HepG2 (cell line): ENCODE results near the gene LRRN4. TPM values are rescaled to one million over a fixed set of nuclear protein-coding genes. Genes with fewer than 3 reads are reported as not detected.

ENCODE experiments used
- ASH2L ChIP-seq: fragments of 300-600, 200-600 bp; sonication (generic); IDR thresholded peaks from 2 replicates; pipeline ENCODE4 v1.7.0; 2017; ENCODE audit warnings: low read depth, mild to moderate bottlenecking, moderate library complexity, mixed read lengths, low read length; ENCODE audit not compliant: insufficient read length
- ELF1 ChIP-seq: sonication (generic); formaldehyde crosslinking; IDR thresholded peaks from 2 replicates; pipeline ENCODE4 v1.4.0; 2020; ENCODE audit warnings: missing genetic modification reagents
- GABPA ChIP-seq, 2 experiments: IDR thresholded peaks; 2 replicates each; pipeline ENCODE4 v1.6.1; 2011 to 2016; ENCODE audit warnings: low read depth in 2 of 2, low read length in 1 of 2, missing biosample characterization in 1 of 2, missing genetic modification characterization in 1 of 2
- HOXA5 ChIP-seq: sonication (generic); formaldehyde crosslinking; IDR thresholded peaks from 2 replicates; pipeline ENCODE4 v1.4.0; 2020; ENCODE audit warnings: missing genetic modification reagents
- KDM3A ChIP-seq: IDR thresholded peaks from 2 replicates; pipeline ENCODE4 v1.6.1; 2018; ENCODE audit warnings: low read depth, missing compliant biosample characterization
- MAFK ChIP-seq, 2 experiments: IDR thresholded peaks in 1 of 2; conservative IDR thresholded peaks in 1 of 2; 2 replicates each; pipeline ENCODE4 v1.6.1; 2011; ENCODE audit warnings: improper control_type of control experiment in 2 of 2, low read length in 2 of 2
- NFYC ChIP-seq: IDR thresholded peaks from 2 replicates; pipeline ENCODE4 v1.6.1; 2016; ENCODE audit warnings: missing genetic modification reagents, missing compliant biosample characterization
- RARA ChIP-seq: IDR thresholded peaks from 2 replicates; pipeline ENCODE4 v1.6.1; 2016; ENCODE audit warnings: missing genetic modification reagents, missing compliant biosample characterization
- SALL1 ChIP-seq: sonication (generic); formaldehyde crosslinking; IDR thresholded peaks from 2 replicates; pipeline ENCODE4 v1.8.0; 2022; ENCODE audit warnings: mild to moderate bottlenecking, missing genetic modification reagents
- ZNF264 ChIP-seq: sonication (generic); formaldehyde crosslinking; IDR thresholded peaks from 2 replicates; pipeline ENCODE4 v1.4.0; 2020; ENCODE audit warnings: missing genetic modification reagents
- ZNF496 ChIP-seq: sonication (generic); formaldehyde crosslinking; IDR thresholded peaks from 2 replicates; pipeline ENCODE4 v1.8.1; 2023; ENCODE audit warnings: mild to moderate bottlenecking, moderate library complexity, missing genetic modification reagents; ENCODE audit not compliant: insufficient replicate concordance
- ZNF780A ChIP-seq: sonication (generic); formaldehyde crosslinking; IDR thresholded peaks from 2 replicates; pipeline ENCODE4 v1.8.0; 2022; ENCODE audit warnings: mild to moderate bottlenecking, missing genetic modification reagents, moderate library complexity
- polyA plus RNA-seq, 8 experiments: library from polyadenylated mRNA; depleted of rRNA in 3 of 8; stranded (reverse) in 7 of 8; unstranded in 1 of 8; fragments of >200 nt; fragmentation: Illumina TruSeq in 4 of 8; extraction: Trizol in 4 of 8; gene quantifications; 2 replicates each; pipeline versions ENCODE4 v1.2.1 to v1.2.3, GENCODE V29; 2011 to 2016; ENCODE audit warnings: low read depth in 4 of 8, missing spikeins in 1 of 8, mixed read lengths in 1 of 8; ENCODE audit not compliant: insufficient read depth in 1 of 8
- total RNA-seq, 5 experiments: library from RNA; depleted of rRNA; stranded (reverse); fragments of >200 nt; fragmentation: Illumina TruSeq; extraction: Trizol; gene quantifications; 2 replicates each; pipeline ENCODE4 v1.2.3, GENCODE V29; 2016; ENCODE audit warnings: low read depth in 1 of 5
- TF ChIP-seq, protein P1 (sequence below): sonication (generic); formaldehyde crosslinking; IDR thresholded peaks from 2 replicates; pipeline ENCODE4 v1.9.0; 2021; ENCODE audit warnings: missing genetic modification reagents, borderline replicate concordance
- TF ChIP-seq, protein P2 (sequence below): sonication (generic); formaldehyde crosslinking; IDR thresholded peaks from 2 replicates; pipeline ENCODE4 v1.4.0; 2020; ENCODE audit warnings: missing genetic modification reagents, borderline replicate concordance
- TF ChIP-seq, protein P3 (sequence below): sonication (generic); formaldehyde crosslinking; IDR thresholded peaks from 2 replicates; pipeline ENCODE4 v1.4.0; 2020; ENCODE audit warnings: missing genetic modification reagents; ENCODE audit errors: not compliant biosample characterization
- TF ChIP-seq, protein P4 (sequence below): sonication (generic); formaldehyde crosslinking; IDR thresholded peaks from 2 replicates; pipeline ENCODE4 v1.5.1; 2020; ENCODE audit warnings: missing genetic modification reagents, mild to moderate bottlenecking, borderline replicate concordance

The LRRN4 gene
- total and polyA plus RNA-seq, 2 of the 13 experiments (the other 11 are each of a cell fraction or from before 2014, with no cell fraction given): 0.15 to 0.20 TPM

DNA sequence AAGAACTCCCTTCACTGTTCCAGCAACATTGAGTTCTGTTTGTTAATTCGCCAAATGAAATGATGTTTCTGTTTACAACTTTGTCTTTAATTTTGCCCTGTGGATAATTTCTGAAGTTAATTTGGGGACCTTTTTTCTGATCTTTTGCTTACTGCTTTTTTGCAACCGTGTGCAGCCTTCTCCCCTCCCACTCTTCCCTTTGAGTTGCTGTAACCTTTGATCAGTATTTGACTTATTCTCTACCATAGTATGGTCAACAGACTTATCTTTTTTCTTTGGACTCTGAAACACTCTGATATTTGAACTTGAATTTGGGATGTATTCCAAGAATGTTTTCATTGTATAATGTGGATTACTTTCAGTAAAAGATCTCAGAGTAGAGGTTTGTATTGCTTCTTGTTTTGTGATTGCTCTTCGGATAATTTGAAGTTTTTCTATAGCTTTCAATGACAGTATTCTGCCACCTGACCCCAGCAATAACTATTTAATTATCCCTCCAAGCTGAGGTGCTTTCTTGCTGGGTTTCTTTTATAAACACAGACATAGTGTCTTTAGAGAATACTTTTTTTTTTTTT is 46.2 kb downstream of the LRRN4 start (continued):
- TF ChIP-seq, protein P1, sequence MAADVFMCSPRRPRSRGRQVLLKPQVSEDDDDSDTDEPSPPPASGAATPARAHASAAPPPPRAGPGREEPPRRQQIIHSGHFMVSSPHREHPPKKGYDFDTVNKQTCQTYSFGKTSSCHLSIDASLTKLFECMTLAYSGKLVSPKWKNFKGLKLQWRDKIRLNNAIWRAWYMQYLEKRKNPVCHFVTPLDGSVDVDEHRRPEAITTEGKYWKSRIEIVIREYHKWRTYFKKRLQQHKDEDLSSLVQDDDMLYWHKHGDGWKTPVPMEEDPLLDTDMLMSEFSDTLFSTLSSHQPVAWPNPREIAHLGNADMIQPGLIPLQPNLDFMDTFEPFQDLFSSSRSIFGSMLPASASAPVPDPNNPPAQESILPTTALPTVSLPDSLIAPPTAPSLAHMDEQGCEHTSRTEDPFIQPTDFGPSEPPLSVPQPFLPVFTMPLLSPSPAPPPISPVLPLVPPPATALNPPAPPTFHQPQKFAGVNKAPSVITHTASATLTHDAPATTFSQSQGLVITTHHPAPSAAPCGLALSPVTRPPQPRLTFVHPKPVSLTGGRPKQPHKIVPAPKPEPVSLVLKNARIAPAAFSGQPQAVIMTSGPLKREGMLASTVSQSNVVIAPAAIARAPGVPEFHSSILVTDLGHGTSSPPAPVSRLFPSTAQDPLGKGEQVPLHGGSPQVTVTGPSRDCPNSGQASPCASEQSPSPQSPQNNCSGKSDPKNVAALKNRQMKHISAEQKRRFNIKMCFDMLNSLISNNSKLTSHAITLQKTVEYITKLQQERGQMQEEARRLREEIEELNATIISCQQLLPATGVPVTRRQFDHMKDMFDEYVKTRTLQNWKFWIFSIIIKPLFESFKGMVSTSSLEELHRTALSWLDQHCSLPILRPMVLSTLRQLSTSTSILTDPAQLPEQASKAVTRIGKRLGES (CRISPR knock-in tag): 0 out of 2 replicates have a peak, but pooled peaks have one; percentile 37
- TF ChIP-seq, protein P2, sequence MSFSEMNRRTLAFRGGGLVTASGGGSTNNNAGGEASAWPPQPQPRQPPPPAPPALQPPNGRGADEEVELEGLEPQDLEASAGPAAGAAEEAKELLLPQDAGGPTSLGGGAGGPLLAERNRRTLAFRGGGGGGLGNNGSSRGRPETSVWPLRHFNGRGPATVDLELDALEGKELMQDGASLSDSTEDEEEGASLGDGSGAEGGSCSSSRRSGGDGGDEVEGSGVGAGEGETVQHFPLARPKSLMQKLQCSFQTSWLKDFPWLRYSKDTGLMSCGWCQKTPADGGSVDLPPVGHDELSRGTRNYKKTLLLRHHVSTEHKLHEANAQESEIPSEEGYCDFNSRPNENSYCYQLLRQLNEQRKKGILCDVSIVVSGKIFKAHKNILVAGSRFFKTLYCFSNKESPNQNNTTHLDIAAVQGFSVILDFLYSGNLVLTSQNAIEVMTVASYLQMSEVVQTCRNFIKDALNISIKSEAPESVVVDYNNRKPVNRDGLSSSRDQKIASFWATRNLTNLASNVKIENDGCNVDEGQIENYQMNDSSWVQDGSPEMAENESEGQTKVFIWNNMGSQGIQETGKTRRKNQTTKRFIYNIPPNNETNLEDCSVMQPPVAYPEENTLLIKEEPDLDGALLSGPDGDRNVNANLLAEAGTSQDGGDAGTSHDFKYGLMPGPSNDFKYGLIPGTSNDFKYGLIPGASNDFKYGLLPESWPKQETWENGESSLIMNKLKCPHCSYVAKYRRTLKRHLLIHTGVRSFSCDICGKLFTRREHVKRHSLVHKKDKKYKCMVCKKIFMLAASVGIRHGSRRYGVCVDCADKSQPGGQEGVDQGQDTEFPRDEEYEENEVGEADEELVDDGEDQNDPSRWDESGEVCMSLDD (CRISPR knock-in tag): no peak
- TF ChIP-seq GABPA (IDR thresholded peaks at IDR 0.05; ENCODE audit: low read depth, low read length): no peak
- peak; percentile 66 for TF ChIP-seq GABPA (CRISPR knock-in tag; IDR thresholded peaks at IDR 0.05; ENCODE audit: low read depth)
- 0 out of 2 replicates have a peak, but pooled peaks have one; percentile 24 for TF ChIP-seq ELF1 (CRISPR knock-in tag)
- TF ChIP-seq, protein P3, sequence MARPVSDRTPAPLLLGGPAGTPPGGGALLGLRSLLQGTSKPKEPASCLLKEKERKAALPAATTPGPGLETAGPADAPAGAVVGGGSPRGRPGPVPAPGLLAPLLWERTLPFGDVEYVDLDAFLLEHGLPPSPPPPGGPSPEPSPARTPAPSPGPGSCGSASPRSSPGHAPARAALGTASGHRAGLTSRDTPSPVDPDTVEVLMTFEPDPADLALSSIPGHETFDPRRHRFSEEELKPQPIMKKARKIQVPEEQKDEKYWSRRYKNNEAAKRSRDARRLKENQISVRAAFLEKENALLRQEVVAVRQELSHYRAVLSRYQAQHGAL (CRISPR knock-in tag): peak; percentile 19
- TF ChIP-seq ZNF264 (CRISPR knock-in tag): peak; percentile 70; the same call in 1 of the 2 replicates
- no peak; the same call in 1 of the 2 replicates for TF ChIP-seq HOXA5 (CRISPR knock-in tag)
- TF ChIP-seq ZNF780A (CRISPR knock-in tag): 0 out of 2 replicates have a peak, but pooled peaks have one; percentile 44
- TF ChIP-seq MAFK (conservative IDR thresholded peaks at IDR 0.05 in 1 of 2, IDR thresholded peaks at IDR 0.05 in 1 of 2; ENCODE audit: low read length in 2 of 2): peak; percentile 42 to 56
- TF ChIP-seq RARA (CRISPR knock-in tag): peak; percentile 99
- TF ChIP-seq NFYC (CRISPR knock-in tag): peak; percentile 31
- TF ChIP-seq ZNF496 (CRISPR knock-in tag): no peak
- no peak; the same call in 1 of the 2 replicates for TF ChIP-seq KDM3A (CRISPR knock-in tag)
- TF ChIP-seq SALL1 (CRISPR knock-in tag): peak; percentile 56; the same call in 1 of the 2 replicates
- TF ChIP-seq, protein P4, sequence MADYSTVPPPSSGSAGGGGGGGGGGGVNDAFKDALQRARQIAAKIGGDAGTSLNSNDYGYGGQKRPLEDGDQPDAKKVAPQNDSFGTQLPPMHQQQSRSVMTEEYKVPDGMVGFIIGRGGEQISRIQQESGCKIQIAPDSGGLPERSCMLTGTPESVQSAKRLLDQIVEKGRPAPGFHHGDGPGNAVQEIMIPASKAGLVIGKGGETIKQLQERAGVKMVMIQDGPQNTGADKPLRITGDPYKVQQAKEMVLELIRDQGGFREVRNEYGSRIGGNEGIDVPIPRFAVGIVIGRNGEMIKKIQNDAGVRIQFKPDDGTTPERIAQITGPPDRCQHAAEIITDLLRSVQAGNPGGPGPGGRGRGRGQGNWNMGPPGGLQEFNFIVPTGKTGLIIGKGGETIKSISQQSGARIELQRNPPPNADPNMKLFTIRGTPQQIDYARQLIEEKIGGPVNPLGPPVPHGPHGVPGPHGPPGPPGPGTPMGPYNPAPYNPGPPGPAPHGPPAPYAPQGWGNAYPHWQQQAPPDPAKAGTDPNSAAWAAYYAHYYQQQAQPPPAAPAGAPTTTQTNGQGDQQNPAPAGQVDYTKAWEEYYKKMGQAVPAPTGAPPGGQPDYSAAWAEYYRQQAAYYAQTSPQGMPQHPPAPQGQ: peak; percentile 53; the same call in 1 of the 2 replicates
- peak; percentile 91 for TF ChIP-seq ASH2L
